ENCODE results near the gene C17orf100.
A peak's percentile ranks its signal among the peaks of the same experiment; 100 is the strongest.
"Not testable (repeated sequence)": the region's sequence is repeated elsewhere in the genome, so short reads cannot be mapped to it uniquely, and the experiment has no call there.

Gene C17orf100

GRCh38 chr17:6641247-6641863 is 10.2 kb upstream of the C17orf100 start:
- peak in 1 of 6 experiments; percentile 66 for DNase-seq

GRCh38 chr17:6642592-6642991 is 9.0 kb upstream of the C17orf100 start:
- DNase-seq: no peak

GRCh38 chr17:6643451-6644125 is 8.0 kb upstream of the C17orf100 start:
- DNase-seq: no peak

GRCh38 chr17:6648181-6648580 is 3.4 kb upstream of the C17orf100 start:
- DNase-seq: no peak

- DNase-seq: peak in 5 of 6 experiments; percentile 32 to 56 (median 44)
These were observed 424 bp downstream of the C17orf100 start for GRCh38 chr17:6651919-6652452.

GRCh38 chr17:6654841-6655731 is 3.5 kb downstream of the C17orf100 start:
- DNase-seq: no peak

GRCh38 chr17:6655732-6656361 is 4.3 kb downstream of the C17orf100 start:
- DNase-seq: not testable (repeated sequence)

- peak; percentile 34 to 77 (median 52) for DNase-seq
These were observed 5.5 kb downstream of the C17orf100 start for GRCh38 chr17:6656797-6657632.

GRCh38 chr17:6657633-6658287 is 6.2 kb downstream of the C17orf100 start:
- no peak for DNase-seq

GRCh38 chr17:6658411-6658810 is 6.8 kb downstream of the C17orf100 start:
- not testable (repeated sequence) for DNase-seq

GRCh38 chr17:6660101-6660500 is 8.5 kb downstream of the C17orf100 start:
- DNase-seq: no peak

- DNase-seq: no peak
These were observed 9.4 kb downstream of the C17orf100 start for GRCh38 chr17:6660805-6661463.

GRCh38 chr17:6661464-6661848 is 9.9 kb downstream of the C17orf100 start:
- DNase-seq: no peak

GRCh38 chr17:6663200-6663599 is 11.6 kb downstream of the C17orf100 start:
- DNase-seq: not testable (repeated sequence)

- DNase-seq: peak in 3 of 6 experiments; percentile 5 to 24 (median 24)
These were observed 14.5 kb downstream of the C17orf100 start for GRCh38 chr17:6666077-6666521.

- no peak for DNase-seq
These were observed 15.0 kb downstream of the C17orf100 start for GRCh38 chr17:6666557-6666956.

GRCh38 chr17:6667516-6667915 is 16.0 kb downstream of the C17orf100 start:
- DNase-seq: no peak

- no peak for DNase-seq
These were observed 16.7 kb downstream of the C17orf100 start for GRCh38 chr17:6668219-6668618.

GRCh38 chr17:6668727-6669425 is 17.3 kb downstream of the C17orf100 start:
- no peak for DNase-seq

Measured in stimulated activated naive CD4-positive, alpha-beta T cell (primary cell).